NCI-H128 (cell line): Measurements from ENCODE around the gene LSM7.
"Not testable (repeated sequence)": the region's sequence is repeated elsewhere in the genome, so short reads cannot be mapped to it uniquely, and the experiment has no call there.

ENCODE experiments used
- DNase-seq: peaks from one replicate; lab custom pipeline; 2025; ENCODE audit not compliant: unreplicated experiment; lab: John Stamatoyannopoulos, UW

The LSM7 gene

DNA sequence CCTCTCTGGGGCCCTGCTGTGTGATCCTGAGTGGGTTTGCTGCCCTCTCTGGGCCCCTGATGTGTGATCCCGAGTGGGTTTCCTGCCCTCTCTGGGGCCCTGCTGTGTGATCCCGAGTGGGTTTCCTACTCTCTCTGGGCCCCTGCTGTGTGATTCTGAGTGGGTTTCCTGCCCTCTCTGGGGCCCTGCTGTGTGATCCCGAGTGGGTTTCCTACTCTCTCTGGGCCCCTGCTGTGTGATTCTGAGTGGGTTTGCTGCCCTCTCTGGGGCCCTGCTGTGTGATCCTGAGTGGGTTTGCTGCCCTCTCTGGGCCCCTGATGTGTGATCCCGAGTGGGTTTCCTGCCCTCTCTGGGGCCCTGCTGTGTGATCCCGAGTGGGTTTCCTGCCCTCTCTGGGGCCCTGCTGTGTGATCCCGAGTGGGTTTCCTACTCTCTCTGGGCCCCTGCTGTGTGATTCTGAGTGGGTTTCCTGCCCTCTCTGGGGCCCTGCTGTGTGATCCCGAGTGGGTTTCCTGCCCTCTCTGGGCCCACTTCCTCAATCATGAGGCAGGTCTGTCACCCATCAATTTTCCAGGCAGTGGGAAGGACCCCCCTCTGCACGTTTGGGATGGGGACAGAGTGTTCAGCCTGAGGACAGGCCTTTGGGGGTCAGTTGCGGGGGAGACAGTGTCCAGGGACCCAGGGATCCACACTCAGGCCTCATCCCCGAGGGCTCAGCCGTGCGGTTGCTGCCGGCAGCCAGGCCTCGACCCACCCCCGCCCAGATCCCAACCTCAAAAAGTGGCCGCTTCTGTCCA lies 46.9 kb downstream of the LSM7 start:
- not testable (repeated sequence) for DNase-seq

- DNase-seq = no peak
Observed at GRCh38 chr19:2280633-2281264, 47.6 kb downstream of the LSM7 start.

GRCh38 chr19:2278459-2279158 lies 49.8 kb downstream of the LSM7 start:
- DNase-seq = no peak

DNA sequence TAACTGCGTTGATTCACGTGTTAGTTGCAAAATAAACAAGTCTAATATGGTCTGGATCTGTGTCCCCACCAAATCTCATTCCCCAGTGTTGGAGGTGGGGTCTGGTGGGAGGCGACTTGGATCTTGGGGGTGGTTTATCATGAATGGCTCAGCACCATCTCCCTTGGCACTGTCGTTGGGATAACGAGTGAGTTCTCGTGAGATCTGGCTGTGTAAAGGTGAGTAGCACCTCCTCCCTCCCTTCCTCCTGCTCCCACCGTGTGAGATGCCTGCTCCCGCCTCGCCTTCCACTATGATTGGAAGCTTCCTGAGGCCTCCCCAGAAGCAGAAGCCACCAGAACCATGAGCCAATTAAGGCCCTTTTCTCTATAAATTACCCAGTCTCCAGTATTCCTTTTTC lies 51.2 kb downstream of the LSM7 start:
- no peak for DNase-seq

- DNase-seq = no peak
Observed at GRCh38 chr19:2276429-2276986, 51.9 kb downstream of the LSM7 start.

DNA sequence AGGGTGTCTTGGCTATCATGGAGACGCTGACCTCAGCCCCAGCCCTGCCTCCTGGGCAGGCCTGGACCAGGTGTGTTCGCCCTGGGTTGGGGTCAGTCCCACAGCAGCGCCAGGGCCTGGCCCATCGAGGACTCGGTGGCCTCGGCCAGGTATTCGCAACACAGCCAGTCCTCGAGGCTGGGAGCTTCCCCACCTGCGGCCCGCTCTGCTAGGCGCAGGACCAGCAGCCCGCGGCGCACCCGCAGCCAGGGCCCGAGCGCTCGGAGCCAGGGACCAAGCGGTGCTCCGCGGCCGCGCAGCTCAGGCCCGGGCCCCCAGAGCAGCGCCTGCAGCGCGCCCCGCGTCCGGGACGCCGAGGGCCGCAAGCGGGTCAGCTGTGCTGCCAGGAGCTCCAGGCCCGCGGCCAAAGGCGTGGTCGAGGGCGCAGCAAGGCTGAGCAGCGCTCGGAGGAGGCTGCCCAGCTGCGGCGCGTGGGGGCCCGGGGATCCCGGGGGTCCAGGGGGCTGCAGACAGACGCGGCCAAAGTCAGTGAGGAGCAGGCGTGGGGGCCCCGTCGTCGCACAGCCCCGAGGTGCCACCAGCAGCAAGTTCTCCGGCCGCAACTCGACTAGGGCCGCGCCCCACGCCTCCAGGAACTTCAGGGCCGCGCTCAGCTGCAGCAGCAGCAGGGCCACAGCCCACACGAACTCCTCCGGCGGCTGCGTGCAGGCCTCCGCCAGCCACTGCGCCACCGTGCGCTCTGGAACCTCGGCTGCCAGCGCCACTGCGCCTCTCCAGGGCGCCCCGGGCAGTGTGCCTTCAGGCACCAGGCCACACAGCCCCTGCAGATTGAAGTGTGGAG lies 52.6 kb downstream of the LSM7 start:
- no peak for DNase-seq

GRCh38 chr19:2274931-2275535 lies 53.4 kb downstream of the LSM7 start:
- DNase-seq = peak; percentile 60

- no peak for DNase-seq
Observed at GRCh38 chr19:2274185-2274711, 54.1 kb downstream of the LSM7 start.

DNA sequence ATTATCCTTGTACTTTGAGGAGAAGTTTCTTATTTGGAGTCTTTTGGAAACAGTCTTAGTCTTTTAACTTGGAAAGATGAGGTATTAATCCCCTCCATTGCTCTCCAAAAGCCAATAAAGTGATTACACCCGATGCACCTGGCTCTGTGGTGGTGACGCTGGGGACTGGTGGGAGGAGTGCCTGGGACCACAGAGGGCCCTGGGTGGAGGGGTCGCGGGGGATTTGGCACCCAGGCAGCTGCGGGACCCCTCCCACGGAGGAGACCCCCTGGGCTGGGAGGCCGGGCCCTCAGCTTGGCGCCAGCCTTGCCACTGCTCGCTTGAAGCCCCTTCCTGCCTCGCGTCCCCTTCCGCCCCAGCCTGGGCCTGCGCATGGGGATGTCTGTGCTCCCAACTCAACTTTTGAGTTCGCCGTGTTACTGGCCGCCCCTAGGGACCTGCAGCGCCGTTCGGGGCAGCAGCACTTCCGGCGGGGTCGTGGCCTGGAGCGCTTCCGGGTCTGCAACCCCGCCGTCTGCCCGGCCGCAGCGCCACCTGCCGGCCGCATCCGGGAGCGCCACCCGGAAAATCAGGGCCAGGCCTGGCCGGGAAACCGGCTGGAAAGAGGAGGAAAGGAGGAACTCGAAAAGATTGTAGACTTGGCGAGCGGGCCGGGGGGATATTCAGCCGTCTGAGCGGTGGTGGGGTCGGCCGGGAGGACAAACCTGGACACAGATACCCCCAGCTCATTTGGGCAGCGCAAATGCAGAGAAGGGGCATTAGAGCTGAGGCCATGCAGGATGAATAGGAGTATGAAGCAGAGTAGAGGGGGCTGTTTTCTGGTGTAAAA lies 54.8 kb downstream of the LSM7 start:
- DNase-seq = peak; percentile 46
